ENCODE data around the gene SLC35D3.
"Not testable (repeated sequence)": the region's sequence is repeated elsewhere in the genome, so short reads cannot be mapped to it uniquely, and the experiment has no call there.

SLC35D3 gene

DNA sequence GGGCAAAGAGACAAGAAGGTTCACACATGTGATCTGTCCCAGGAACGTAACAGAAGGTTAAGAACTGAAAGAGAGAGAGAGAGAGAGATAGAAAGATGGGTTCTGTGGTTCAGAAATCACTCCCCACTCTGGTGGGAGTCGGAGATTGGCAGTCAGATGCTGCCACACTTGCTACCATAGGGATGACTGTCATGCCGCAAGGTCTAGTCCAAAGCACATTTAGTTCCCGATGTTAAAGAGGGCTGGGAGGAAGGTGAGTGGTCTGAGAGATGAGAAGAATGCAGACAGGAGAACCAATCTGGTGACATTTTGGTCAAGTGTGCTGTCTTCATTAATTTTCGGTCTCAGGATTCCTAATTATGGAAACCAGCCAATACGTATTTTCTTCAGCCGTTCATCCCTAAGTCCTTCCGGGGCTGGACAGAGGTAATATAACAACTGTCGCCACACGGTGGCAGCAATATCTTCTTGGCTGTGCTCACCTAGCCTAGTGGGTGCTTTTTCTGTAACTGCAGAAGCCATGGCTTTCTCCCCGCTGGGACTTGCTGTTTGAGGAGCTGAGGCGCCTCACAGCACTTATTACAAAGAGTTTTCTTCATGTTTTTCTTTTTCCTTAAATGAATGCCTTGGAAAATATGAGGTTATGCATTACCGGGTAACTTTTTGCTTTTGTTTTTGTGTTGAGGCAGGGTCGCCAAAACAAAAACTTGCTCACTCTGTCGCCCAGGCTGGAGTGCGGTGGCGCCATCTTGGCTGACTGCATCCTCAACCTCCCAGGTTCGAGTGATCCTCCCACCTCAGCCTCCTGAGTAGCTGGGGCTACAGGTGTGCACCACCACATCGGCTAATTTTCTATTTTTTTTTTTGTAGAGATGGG is 46.0 kb downstream of the SLC35D3 start:
- DNase-seq = peak in 6 of 14 donors; percentile 6 to 30 (median 19)

DNA sequence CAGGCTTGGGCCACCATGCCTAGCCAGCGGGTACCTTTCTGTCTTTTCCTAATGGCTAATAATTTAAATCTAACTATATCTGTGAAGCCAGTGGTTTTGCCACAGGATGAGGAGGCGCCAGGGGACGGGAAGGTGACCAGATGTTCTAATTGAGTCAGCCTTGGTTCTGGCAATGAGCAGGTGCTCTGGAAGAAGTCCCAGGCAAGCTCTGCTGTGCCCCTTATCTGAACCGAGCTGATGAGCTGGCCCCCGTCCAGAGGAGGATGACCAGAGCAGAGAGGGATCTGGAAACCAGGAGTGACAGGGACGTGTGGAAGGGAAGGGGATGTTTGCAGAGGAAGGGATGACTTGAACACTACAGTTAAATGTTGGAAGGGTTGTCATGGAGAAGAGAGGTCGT is 46.7 kb downstream of the SLC35D3 start:
- no peak for DNase-seq

DNA sequence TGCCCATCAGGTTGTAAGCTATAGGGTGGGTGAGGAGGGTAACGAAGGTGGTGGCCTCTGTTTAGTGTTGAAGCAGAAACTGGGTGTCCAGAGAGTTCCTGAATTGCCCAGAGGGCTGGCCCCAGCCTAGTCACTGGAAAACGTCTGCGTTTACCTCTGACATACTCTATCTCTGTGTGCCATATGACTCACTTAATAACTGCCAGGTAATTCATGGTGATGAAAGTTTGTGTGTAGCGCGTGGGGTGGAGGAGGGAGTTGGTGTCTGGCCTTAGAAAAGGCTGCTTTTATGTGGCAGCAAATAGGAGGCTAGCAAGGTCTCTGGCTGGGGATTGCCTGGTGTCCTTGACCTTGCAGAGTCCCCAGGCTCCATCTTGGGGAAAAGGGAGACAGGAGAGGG is 47.3 kb downstream of the SLC35D3 start:
- DNase-seq = no peak

DNA sequence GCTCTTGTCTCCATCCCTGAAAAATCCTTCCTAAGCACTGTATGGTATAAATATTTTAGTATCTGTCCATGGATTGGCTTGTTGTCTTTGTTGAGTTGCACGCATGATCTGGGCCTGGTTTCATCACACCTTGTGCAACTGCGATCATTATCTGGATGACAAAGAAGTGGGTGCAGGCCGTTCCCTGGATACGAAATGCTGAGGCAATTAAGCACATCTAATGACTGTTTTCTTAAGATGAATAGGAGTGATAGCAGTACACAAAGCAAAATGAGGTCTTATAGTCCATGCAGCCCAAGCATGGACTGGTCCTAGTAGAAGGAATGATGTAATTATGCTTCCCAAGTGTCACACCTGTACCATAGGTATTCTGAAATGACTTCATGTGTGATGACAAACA is 47.8 kb downstream of the SLC35D3 start:
- no peak for DNase-seq

DNA sequence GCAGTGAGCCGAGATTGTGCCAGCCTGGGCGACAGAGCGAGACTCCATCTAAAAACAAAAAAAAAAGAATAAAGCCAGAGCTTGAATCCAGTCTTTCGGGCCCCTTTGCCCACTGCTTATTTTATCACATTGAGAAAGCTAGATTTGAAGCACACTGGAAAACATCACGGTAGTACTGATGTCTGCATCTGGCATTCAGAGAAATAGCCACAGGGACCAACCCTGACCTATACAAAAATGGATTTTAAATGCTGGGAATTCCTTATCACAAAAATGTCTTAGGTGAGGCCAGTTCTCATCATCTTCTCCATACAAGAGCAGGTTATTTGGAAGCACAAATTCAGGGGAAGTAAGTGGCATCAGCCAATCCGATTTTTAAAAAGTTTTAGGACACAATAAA is 49.5 kb downstream of the SLC35D3 start:
- DNase-seq = no peak

DNA sequence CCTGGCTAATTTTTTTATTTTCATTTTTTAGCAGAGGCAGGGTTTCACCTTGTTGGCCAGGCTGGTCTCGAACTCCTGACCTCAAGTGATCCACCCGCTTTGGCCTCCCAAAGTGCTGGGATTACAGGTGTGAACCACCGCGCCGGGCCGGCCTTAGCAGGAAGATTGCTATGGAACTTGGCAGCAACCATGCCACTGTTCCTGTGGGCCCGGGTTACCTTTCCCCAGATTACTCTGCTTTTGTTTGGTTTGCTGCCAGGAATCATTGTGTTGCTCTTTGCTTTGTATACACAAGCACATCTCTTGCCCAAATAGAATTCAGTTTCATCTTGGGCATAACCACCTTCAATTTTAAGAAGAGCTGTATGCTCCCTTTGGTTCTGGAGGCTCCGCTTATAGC is 51.7 kb downstream of the SLC35D3 start:
- DNase-seq = not testable (repeated sequence)

Data from C1 segment of cervical spinal cord (tissue), 14 donors.